HEK293T (cell line): ENCODE measurements around the gene TUBB4A.

Experiments
- FOXM1 ChIP-seq: fragments of 450-650 bp; IDR thresholded peaks from 2 replicates; pipeline ENCODE4 v1.6.1; 2017; ENCODE audit warnings: mild to moderate bottlenecking, borderline replicate concordance
- NFRKB ChIP-seq: fragments of 450-650 bp; IDR thresholded peaks from 2 replicates; pipeline ENCODE4 v1.6.1; 2016; ENCODE audit warnings: mild to moderate bottlenecking, moderate library complexity

DNA sequence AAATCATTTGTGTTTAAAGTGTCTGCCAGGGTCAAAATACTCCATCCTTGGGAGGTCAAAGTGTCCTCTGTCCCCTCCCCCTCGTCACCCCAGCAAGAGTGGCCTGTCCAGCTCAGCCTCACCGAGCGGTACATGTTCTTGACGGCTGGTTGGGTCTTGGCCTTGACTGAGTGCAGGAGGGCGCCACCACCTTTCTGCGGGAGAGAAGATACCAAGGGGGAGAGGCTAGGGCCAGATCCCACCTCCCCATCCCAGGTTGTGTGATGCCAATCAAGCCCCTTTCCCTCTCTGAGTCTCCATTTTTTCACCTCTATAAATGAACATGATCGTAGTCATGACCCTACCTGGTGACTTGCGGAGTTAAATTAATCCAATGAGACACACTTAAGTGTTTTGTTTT is 31.9 kb downstream of the TUBB4A start:
- TF ChIP-seq FOXM1 (no peak), NFRKB (no peak)
